Inflammatory macrophage treated with lipopolysaccharide for 1 hour (primary cell): Measurements from ENCODE around the gene OSBP2.
A peak's percentile ranks its signal among the peaks of the same experiment; 100 is the strongest.

Experiments
- DNase-seq, 2 donors: peaks; one replicate each; pipeline ENCODE4 v3.0.0-alpha.2; 2020 to 2022

The OSBP2 gene

DNA sequence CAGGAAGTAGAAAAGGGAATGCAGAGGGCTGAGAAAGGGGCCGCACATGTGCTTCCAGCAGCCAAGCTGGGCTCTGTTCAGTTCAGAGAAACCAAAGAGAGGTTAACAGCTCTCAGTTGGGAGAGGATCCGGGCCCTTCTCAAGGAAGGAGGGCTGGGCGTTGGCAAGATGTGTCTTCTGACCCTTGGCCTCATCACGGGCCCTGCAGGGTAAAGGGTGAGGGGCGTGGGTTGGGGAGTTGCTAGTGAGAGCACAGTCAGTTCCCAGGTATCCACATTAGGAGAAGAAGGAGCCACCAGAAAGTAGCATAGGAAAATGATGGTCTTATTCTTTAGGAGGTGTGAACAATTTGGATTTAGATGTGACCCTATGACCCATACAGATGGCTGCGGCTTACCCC is 73.0 kb downstream of the OSBP2 start:
- no peak for DNase-seq

DNA sequence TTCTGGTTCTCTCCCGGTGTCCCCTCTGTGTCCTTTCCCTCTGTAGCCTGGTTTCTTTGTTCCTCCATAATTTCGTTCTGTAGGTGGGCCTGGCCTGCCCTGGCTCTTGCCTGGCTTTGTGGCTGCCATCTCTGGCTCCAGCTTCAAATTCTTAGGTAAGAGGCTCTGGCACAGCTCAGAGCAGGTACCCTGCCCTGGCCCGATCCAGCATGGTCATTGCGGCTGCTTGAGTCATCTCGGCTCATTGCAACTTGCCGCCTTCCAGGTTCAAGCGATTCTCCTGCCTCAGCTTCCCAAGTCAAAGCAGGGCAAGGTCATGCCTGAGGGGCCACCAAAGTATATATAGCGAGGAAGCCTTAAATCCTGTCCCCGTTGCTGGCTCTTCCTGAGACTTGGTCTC is 76.0 kb downstream of the OSBP2 start:
- DNase-seq = no peak

DNA sequence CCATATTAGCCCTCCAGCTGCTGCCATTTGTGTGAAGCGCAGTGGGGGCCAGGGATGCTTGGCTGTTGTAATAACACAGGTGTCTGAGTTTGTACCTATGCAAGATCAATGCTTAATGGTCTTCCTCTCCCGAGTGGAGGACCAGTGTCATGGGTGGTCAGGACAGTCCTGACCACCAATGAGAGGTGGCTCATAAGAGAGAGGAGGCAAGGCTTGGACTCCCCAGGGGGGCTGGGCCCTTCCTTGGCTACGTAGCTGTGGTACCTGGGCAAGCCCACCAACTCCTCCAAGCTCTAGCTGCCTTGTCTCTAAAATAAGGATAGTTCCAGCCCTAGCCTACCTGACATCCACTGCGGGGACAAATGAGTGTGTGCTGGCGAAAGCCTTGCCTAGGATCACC is 79.2 kb downstream of the OSBP2 start:
- DNase-seq = no peak

DNA sequence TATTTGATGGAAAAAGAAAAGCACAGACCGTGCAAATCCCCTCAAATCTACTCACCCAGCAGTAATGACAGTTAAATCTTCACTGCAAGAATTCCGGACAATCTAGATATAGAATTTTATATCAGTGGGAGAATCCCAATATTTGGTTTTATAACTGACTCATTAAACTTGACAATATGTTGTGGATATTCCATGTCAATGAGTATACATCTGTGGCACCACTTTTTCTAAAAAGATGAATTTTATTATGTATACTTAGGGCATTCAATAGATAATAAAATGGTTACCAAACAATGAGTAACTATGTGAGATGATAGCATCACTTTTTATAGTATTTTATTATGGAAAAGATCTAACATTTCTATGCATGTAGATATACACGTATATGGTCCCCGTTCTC is 79.9 kb downstream of the OSBP2 start:
- no peak for DNase-seq

DNA sequence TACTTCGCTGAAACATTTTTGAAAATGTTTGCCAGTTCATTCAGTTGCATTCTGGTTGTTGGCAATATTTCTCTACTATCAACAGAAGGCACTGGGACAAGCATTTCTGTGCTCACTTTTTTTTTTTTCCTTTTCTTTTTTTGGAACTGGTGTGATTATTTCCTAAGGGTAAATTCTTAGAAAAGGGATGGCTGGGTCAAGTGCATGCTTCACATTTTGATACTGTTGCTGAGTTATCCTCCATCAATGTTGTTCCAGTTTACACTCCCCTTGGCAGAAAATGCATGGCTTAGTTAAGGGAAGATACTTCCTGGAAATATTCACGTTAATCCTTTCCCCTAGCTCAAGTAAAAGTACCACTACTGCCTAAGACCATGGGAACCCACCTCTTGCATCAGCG is 81.8 kb downstream of the OSBP2 start:
- DNase-seq = no peak

DNA sequence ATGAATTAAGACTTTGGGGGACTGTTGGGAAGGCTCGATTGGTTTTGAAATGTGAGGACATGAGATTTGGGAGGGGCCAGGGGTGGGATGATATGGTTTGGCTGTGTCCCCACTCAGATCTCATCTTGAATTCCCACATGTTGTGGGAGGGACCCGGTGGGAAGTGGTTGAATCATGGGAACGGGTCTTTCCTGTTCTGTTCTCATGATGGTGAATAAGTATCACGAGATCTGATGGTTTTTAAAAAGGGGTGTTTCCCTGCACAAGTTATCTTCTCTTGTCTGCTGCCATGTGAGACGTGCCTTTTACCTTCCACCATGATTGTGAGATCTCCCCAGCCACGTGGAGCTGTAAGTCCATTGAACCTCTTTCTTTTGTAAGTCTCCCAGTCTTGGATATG is 82.5 kb downstream of the OSBP2 start:
- peak; percentile 24 to 80 for DNase-seq

DNA sequence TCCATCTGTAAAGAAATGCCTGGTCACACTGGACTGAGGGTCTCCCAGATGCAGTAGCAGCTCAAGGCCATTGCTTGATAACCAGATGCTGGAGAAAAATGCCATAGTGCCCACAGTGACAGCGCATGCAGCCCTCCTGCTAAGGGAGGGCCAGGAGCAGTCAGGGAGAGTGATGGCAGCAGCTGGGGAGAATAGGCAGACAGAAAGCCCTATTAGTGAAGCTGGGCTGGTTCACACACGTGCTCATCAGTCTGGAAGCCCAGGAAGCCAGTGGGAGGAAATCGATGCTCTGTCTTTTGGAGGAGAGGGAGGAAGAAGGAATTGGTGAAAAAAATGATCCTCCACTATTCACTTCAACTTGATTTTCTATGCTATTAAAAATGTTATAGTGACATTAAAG is 82.9 kb downstream of the OSBP2 start:
- DNase-seq = no peak

DNA sequence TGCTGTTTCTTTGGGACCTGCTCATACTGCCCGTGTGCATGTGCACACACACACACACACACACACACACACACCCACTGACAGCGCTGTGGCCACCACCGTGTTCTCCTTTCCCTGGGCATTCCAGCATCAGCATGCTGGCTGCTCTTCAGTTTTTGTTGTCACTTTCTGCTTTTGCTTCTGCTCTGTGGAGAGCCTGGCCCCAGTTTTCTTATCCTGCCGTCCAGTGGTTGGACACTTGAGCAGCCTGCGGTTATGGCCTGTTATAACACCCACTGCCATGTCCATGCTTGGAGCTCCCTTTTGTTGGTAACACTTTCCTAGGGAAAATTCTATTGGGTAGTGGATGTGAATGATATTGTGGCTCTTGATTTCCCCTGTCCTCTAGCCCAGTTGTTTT is 83.6 kb downstream of the OSBP2 start:
- no peak for DNase-seq

DNA sequence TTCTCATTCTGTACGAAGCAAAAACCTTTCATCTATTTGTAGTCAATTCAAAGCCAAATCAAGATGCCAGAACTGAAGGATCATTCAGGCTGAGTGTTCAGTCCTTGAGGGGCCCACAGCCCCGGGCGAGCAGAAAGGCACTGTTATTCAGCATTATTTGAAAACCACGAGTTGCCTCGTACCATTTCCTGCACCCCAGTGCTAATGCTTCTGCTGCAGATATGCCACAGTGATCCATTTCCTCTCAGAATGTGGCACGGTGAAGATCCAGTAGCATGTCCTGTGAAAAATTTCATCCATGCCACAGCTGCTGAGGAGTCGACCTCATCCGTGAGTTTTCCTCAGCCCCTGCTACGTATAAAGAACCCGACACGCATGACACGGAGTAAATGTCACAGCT is 85.4 kb downstream of the OSBP2 start:
- DNase-seq = no peak

DNA sequence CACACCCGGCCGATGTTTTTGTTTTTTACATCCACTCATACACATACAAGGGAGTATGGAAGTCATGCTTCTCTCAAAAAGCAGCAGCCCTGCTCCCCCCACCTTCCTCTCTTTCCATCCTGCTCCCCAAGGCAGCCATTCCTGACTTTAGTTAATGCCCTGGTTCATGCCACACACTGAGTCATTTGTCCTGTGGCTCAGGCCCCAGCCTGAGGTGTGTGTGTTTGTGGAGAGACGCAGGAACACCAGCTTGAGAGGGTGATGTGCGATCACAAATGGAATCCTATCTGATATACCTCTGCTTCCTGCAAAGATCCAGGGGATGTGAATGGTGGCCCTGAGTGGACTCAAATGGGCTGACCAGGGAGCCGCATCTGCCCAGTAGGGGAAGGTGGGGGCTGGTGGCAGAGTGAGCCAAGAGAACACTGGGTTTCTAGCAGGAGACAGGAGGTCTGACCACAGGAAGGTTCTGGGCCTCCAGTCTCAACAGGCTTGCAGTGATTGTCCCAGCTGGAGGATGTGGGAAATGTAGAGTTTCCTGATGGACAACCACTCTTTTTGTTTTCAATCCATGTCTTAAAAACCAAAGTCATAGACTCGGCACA is 86.7 kb downstream of the OSBP2 start:
- no peak for DNase-seq

DNA sequence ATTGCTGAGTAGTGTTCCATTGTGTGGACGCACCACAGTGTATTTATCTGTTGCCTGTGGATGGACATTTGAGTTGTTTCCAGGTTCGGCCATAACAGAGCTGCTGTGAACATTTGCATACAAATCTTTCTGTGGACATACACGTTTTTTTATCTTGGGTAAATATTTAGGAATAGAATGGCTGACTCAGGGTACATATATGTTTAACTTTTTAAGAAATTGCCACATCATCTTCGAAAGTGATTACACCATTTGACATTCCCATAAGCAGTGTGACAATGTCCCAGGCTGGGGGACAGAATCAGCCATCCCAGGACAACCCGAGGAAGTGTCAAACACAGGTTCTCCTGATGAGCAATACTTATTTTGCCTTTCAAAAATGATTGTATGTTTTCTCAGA is 87.9 kb downstream of the OSBP2 start:
- DNase-seq = no peak

DNA sequence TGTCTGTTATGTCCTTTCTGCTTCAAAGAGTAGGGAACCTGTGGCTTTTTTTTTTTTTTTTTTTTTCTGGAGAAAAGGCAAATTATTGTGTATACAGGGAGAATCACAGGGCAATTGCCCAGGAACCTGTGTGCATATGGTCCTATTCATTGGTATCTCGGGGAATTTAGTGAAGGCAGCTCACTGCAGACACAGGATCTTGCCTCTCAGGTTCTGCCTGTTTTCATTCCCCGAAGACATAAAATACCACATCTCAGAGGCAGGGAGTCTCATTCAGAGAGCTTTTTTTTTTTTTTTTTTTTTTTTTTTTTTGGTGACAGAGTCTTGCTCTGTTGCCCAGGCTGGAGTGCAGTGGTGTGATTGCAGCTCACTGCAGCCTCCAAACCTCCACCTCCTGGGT is 88.3 kb downstream of the OSBP2 start:
- no peak for DNase-seq

DNA sequence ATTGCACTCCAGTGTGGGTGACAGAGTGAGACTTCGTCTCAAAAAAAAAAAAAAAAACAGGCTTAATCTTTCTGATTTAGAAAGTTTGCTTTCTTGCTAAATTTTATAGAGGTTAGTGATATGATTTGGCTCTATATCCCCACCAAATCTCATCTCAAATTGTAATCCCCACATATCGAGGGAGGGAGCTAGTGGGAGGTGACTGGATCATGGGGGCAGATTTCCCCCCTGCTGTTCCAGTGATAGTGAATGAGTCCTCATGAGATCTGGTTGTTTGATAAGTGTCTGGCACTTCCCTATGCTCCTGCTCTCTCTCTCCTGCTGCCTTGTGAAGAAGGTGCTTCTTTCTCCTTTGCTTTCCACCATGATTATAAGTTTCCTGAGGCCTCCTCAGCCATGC is 90.9 kb downstream of the OSBP2 start:
- no peak for DNase-seq

DNA sequence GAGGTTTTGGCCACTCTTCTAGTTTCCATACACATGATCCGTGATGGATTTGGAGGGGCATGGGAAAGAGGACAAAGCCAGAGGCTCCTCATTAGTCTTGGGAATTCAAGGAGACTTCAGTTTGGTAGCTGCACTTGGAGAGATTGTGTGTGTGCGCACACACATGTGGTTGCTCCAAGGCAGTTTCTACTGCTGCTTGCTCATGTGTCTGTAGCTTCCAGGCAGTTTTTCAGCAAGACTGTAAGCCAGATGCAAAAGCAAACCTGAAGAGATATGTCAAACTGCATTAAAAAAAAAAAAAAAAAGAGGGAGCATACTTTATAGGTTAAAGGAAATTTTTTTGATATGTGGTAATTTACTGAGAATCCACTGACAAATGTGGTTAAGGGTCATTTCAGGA is 95.7 kb downstream of the OSBP2 start:
- no peak for DNase-seq

DNA sequence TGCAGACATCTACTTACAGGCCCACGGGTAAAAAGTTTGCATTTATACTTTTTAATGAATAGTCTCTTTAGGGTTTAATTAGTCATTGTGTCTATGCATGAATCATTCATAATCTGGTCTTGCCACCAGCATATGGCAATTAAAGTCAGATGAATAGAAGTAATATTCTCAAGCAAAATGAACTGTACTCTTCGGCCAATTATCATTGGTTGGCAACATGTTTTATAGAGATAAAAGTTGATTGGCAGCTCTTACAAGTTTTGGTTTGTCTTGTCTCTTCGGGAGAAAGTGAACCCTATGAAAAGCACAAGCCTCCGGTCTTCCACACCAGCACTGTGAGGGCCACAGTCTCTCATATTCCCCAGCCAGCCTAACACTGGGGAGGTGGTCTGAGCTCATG is 97.8 kb downstream of the OSBP2 start:
- DNase-seq = no peak

DNA sequence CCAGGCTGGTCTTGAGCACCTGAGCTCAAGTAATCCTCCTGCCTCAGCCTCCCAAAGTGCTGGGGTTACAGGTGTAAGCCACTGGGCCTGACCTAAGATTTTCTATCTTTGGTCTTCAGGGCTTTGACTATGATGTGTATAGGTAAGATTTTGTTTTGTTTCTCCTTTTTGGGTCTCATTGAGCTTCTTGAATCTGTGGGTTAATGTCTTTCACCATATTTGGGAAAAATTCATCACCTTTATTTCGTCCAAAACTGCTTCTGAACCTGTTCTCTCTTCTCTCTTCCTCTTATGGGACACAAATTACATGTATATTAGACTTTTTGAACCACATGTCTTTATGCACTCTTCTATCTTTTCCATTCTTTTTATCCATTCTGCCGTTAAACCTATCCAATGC is 100.4 kb downstream of the OSBP2 start:
- DNase-seq = no peak

DNA sequence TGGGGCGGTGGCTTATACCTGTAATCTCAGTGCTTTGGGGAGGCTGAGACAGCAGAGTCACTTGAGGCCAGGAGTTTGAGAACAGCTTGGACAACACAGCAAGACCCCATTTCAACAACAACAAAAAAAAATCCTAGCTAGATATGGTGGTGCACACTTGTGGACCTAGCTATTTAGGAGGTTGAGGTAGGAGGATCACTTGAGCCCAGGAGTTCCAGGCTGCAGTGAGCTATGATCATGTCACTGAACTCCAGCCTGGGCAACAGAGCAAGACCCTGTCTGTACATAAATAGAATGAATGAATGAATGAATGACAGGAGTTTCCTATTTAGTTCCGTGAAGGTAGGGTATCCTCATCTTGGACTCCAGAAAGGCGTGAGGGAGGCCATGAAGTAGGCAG is 107.0 kb downstream of the OSBP2 start:
- DNase-seq = no peak

DNA sequence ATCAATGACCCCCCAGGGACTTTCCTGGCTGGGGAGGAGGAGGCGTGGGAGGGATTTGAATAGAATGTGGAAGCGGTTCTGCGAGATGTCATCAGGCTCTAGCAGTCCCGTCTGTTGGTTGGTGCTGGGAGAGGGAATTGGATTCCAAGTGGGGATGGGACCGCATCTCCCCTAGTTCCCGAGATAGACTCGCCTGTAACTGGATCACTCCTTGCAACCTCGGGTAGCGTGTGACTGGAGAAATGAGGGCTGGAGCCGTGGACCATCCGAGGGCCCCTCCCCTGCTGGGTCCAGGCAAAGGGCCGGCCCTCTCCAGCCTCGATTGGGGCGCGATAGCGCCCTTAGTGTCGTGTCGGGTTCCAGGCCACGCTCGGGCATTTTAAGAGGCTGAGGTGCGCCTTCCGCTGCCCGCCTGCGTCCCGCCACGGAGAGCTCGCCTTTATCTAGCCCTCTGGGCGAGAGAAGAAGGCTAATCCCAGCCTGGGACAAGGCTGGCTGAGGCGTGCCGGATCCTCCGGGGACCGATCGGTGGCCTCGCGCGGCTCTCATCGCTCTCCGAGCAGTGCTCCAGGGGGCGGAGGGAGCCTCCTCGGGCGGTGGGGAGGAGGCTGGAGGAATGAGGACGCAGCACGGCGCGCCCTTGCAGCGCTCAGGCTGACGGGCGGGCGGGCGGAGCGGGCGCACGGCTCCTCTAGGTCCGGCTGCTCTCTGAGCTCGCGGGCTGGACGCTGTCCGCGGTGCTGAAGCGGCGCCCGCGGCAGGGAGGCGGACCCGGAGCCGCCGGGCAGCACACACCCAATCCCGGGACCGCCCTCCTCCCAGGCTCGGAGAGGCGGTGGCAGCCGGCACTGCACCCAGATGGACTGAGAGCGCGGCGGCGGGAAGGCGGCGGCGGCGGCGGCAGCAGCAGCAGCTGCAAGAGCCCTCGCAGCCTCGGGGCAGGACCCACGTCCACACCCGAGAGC is 107.8 kb downstream of the OSBP2 start:
- peak; percentile 82 to 84 for DNase-seq

DNA sequence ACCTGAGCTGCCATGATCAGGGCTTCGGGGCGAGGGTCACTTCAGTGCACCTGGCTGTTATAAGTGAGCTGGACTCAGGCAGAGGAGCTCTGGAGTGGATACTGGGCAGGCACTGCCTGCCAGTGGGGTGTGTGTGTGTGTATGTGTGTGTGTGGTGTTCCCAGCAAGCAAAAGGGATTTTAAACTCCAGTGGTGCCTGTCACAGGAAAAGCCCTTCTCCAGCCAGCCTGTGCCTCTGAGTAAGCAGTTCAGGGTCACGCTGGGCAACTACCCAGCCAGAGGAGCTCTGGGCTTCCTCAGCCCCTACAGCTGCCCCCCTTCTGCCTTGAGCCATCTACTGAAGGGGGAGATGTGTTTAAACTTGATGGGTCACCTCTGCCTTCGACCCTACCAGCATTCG is 109.0 kb downstream of the OSBP2 start:
- DNase-seq = no peak

DNA sequence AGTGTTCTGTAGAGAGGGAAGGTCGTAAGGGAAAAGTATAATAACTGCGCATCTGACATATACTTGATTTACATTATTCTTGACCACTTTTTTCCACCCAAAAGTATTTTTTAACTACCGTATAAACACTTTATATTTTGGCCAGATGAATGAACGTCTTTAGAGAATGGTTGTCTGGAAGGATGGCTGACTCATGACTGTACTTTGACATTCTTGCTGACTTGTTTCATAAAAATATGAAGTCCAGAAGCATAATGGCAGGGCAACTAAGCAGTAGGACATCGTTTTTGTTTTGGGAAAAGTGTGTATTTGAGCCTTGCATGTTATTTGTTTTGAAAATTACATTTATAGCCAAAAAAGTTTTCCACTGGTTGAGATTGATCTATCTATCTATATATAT is 110.0 kb downstream of the OSBP2 start:
- no peak for DNase-seq

DNA sequence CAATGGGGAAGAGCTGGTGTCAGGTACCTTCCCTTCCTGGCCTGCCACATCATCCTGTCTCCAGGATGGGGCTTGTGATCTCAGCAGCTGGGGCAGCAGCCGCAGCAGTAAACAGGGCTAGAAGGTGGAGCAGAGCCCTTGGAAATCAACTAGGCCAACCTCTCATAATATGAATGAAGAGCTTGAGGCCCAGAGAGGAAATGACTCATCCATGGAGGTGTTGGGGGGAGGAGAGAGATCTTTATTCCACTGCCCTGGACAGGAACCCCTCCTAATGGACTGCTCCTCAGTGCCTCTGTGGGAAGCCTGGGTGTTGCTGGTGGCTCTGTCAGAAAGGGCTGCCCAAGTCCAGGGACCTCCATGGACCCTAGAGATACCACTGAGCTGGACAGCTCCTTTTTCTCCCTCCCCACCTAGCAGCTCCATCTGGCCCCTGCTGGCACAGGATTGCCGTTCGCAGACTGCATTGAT is 111.8 kb downstream of the OSBP2 start:
- no peak for DNase-seq

DNA sequence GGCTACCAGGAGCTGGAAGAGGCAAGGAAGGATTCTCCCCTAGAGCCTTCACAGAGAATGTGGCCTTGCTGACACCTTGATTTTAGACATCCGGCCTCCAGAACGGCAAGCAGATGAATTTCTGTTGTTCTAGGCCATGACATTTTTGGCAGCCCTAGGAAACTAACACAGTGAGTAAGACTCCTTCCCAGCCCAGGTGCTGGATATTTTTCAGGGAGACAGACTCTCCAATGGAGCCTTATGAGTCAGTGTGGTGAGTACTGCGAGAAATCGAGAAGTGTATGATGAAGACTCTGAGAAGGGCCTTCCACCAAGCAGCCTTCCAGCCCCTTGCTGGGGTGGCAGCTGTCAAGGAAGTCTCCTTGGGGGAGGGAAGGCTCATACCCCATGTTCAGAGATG is 114.4 kb downstream of the OSBP2 start:
- no peak for DNase-seq

DNA sequence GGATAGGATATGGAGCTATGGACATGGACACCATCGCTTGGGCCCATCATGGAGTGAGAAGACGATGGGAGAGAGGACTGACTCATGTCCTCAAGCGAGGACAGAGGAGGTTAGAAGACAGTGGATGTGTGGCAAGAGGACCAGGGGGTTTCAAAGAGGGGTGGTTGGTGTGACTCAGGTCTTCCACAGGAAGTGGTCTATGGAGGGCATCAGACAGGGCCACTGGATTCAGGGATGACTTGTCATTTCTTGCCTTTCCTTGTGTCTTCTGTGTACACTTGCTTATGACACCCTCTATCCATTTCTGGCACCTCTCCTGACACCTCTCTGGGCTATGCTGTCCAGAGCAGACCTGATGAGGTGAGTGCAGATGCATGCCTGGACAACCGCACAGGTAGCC is 115.4 kb downstream of the OSBP2 start:
- DNase-seq = no peak

DNA sequence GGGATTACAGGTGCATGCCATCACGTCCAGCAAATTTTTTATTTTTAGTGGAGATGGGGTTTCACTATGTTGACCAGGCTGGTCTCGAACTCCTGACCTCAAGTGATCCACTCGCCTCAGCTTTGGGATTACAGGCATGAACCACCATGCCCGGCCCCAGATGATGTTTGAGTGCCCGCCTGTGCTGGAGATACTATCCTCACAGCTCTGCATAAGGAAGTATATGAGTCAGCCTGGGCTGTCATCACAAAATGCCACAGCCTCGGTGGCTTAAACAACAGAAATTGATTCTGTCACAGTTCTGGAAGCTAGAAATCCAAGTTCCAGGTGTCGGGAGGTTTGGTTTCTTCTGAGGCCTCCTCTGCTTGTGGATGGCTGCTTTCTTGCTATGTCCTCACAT is 119.3 kb downstream of the OSBP2 start:
- no peak for DNase-seq

DNA sequence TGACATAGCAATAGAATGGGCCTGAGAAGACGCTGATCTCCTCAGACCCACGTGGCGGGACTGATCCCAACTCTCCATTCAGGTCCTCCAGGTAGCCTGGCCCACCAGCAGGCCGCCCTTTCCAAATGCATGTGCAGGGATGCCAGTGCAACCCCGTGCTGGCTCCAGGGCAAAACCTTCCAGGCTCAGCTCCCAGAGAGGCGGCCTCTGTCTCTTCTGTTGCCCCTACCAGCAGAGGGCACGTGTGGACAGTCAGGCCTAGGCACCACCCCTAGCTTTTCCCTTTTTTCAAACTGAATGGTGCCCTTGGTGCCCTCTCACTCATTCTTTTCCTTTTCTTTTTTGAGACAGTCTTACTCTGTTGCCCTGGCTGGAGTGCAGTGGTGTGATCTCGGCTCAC is 121.7 kb downstream of the OSBP2 start:
- no peak for DNase-seq
